ENCODE measurements around the gene CCDC106. TPM values are rescaled to one million over a fixed set of nuclear protein-coding genes. Genes with fewer than 3 reads are reported as not detected.
A peak's percentile ranks its signal among the peaks of the same experiment; 100 is the strongest.

The CCDC106 gene
- total RNA-seq, 2 donors from 2014 or later, result 19.1 to 30.0 TPM

- no peak for DNase-seq (ENCODE audit: low spot score)
- peak overlapping the region; percentile 94 to 97 for H3K27ac ChIP-seq
- peak overlapping the region; percentile 85 to 97 for H3K4me3 ChIP-seq
- H3K36me3 ChIP-seq, result peaks cover 4% of the 10 kb centered on the region
- H3K27me3 ChIP-seq, result no peaks in the 10 kb centered on the region
- H3K4me1 ChIP-seq, result peaks cover 0 to 78% of the 10 kb centered on the region in 2 donors
- H3K9me3 ChIP-seq, result no peaks in the 10 kb centered on the region
- TF ChIP-seq, protein P1, sequence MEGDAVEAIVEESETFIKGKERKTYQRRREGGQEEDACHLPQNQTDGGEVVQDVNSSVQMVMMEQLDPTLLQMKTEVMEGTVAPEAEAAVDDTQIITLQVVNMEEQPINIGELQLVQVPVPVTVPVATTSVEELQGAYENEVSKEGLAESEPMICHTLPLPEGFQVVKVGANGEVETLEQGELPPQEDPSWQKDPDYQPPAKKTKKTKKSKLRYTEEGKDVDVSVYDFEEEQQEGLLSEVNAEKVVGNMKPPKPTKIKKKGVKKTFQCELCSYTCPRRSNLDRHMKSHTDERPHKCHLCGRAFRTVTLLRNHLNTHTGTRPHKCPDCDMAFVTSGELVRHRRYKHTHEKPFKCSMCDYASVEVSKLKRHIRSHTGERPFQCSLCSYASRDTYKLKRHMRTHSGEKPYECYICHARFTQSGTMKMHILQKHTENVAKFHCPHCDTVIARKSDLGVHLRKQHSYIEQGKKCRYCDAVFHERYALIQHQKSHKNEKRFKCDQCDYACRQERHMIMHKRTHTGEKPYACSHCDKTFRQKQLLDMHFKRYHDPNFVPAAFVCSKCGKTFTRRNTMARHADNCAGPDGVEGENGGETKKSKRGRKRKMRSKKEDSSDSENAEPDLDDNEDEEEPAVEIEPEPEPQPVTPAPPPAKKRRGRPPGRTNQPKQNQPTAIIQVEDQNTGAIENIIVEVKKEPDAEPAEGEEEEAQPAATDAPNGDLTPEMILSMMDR (IDR thresholded peaks at IDR 0.05), result peak in 1 of 2 donors; percentile 66
Observed at GRCh38 chr19:55640043-55640576, 7.9 kb upstream of the CCDC106 start.

- TF ChIP-seq, protein P1 (IDR thresholded peaks at IDR 0.05), result no peak
- Histone ChIP-seq H3K27ac (peak within 1 kb of the TSS; percentile 94 to 97), H3K36me3 (peaks cover 11% of the 10 kb centered on the region), H3K27me3 (no peaks in the 10 kb centered on the region), H3K9me3 (no peaks in the 10 kb centered on the region), H3K4me3 (peak within 1 kb of the TSS; percentile 85 to 97), H3K4me1 (peaks cover 0 to 77% of the 10 kb centered on the region in 2 donors)
- no peak for DNase-seq (ENCODE audit: low spot score)
Observed at GRCh38 chr19:55640577-55641425, 7.2 kb upstream of the CCDC106 start, which contains the start of gene ZNF580. ZNF580 (plus strand) TSS chr19:55641002; CDS start chr19:55642509, 1,507 bp downstream.

DNA sequence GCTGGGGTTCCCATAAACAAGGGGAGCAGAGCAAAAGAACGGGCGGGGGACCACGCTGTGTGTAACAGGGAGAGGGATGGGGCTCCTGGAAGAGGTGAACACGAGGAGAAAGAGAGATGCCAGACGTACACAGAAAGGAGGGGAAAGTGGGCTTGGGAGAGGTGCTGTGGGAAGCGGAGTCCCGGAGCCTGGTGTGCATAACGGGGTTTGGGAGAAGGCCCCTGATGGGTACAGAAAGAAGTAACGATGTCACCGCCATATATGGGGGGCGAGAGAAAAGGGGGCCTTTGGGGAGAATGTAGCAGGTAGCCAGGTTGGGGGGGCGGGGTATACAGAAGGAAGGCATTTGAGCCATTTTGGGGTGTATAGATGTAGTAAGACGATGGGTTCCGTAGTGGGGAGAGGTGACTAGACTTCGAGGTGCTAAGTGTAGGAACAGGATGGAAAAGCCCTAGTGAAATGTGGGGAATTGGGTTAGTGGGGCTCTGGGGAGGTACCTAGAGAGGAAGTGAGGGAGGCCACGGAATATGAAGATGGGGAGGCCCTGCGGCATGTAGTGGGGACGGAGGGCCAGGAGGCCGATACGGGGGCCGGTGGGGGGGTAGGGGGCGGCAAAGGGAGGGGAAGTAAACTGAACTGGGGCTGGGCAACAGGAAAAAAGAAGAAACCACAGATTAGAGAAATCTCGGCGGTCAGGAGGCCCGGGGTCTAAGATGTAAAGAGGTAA, 6.4 kb upstream of the CCDC106 start:
- TF ChIP-seq, protein P1 (IDR thresholded peaks at IDR 0.05), result no peak
- peaks cover 0 to 69% of the 10 kb centered on the region in 2 donors for H3K4me1 ChIP-seq
- H3K4me3 ChIP-seq, result peak overlapping the region; percentile 85 to 97
- no peaks in the 10 kb centered on the region for H3K27me3 ChIP-seq
- no peaks in the 10 kb centered on the region for H3K9me3 ChIP-seq
- H3K36me3 ChIP-seq, result peaks cover 11% of the 10 kb centered on the region
- no peak for DNase-seq (ENCODE audit: low spot score)
- peak overlapping the region; percentile 94 to 97 for H3K27ac ChIP-seq

GRCh38 chr19:55642153-55643002, 5.6 kb upstream of the CCDC106 start:
- TF ChIP-seq, protein P1 (IDR thresholded peaks at IDR 0.05), result no peak
- no peak for DNase-seq (ENCODE audit: low spot score)
- no peaks in the 10 kb centered on the region for H3K9me3 ChIP-seq
- H3K4me1 ChIP-seq, result peaks cover 0 to 67% of the 10 kb centered on the region in 2 donors
- H3K4me3 ChIP-seq, result peak overlapping the region; percentile 85 to 97
- peak overlapping the region; percentile 94 to 97 for H3K27ac ChIP-seq
- H3K27me3 ChIP-seq, result no peaks in the 10 kb centered on the region
- H3K36me3 ChIP-seq, result peaks cover 11% of the 10 kb centered on the region

Data from right atrium auricular region (tissue), 2 donors.